K562 (cell line): Measurements from ENCODE around the gene COX6B2. TPM values are rescaled to one million over a fixed set of nuclear protein-coding genes. Genes with fewer than 3 reads are reported as not detected.
A peak's percentile ranks its signal among the peaks of the same experiment; 100 is the strongest.

Experiments
- ESRRB ChIP-seq: fragments of 250-450 bp; sonication (Bioruptor Pico); IDR thresholded peaks from 2 replicates; pipeline ENCODE4 v1.5.0; 2020; ENCODE audit warnings: mild to moderate bottlenecking, moderate library complexity, borderline replicate concordance
- FOXJ3 ChIP-seq: sonication (generic); formaldehyde crosslinking; IDR thresholded peaks from 2 replicates; pipeline ENCODE4 v1.4.0; 2020; ENCODE audit warnings: mild to moderate bottlenecking, missing genetic modification reagents
- FOXK2 ChIP-seq, 2 experiments: fragments of 450-650 bp; IDR thresholded peaks in 1 of 2; conservative IDR thresholded peaks in 1 of 2; 2 replicates each; pipeline ENCODE4 v1.6.1; 2016; ENCODE audit warnings: low read depth in 2 of 2, mild to moderate bottlenecking in 1 of 2
- HDAC1 ChIP-seq, 2 experiments: fragments of 450-650 bp; IDR thresholded peaks; 2 replicates each; pipeline ENCODE4 v1.6.1; 2016 to 2017; ENCODE audit warnings: inconsistent platforms in 1 of 2, mild to moderate bottlenecking in 1 of 2, moderate library complexity in 1 of 2
- HDGF ChIP-seq: fragments of 450-650 bp; IDR thresholded peaks from 2 replicates; pipeline ENCODE4 v1.6.1; 2016
- MCM3 ChIP-seq: fragments of 450-650 bp; IDR thresholded peaks from 2 replicates; pipeline ENCODE4 v1.6.1; 2016
- MTA3 ChIP-seq: fragments of 450-650 bp; formaldehyde crosslinking; IDR thresholded peaks from 2 replicates; pipeline ENCODE4 v1.6.1; 2017; ENCODE audit warnings: mild to moderate bottlenecking, borderline replicate concordance
- NRF1 ChIP-seq, 2 experiments: fragments of 450-650 bp; IDR thresholded peaks in 1 of 2; conservative IDR thresholded peaks in 1 of 2; 2 replicates each; pipeline ENCODE4 v1.6.1; 2014; ENCODE audit warnings: mild to moderate bottlenecking in 2 of 2
- STAG1 ChIP-seq: sonication (generic); formaldehyde crosslinking; IDR thresholded peaks from 2 replicates; pipeline ENCODE4 v1.5.0; 2020; ENCODE audit warnings: missing genetic modification reagents, borderline replicate concordance
- ZNF274 ChIP-seq: IDR thresholded peaks from 2 replicates; pipeline ENCODE4 v1.6.1; 2011; ENCODE audit warnings: low read depth, mild to moderate bottlenecking, low read length, moderate library complexity, borderline replicate concordance
- polyA plus RNA-seq, 8 experiments: library from polyadenylated mRNA; depleted of rRNA in 4 of 8; stranded (reverse) in 5 of 8; unstranded in 3 of 8; fragments of >200 nt; fragmentation: Nextera tagmentation in 2 of 8; fragmentation: Illumina TruSeq in 1 of 8; extraction: Ambion mirVana in 2 of 8; extraction: Trizol in 1 of 8; gene quantifications; 2 replicates each; pipeline versions ENCODE4 v1.2.1 to v1.2.3, GENCODE V29; 2011 to 2014; ENCODE audit warnings: inconsistent platforms in 1 of 8, missing spikeins in 1 of 8
- total RNA-seq, 7 experiments: library from RNA; depleted of rRNA in 6 of 7; stranded (reverse); fragments of >200 nt in 6 of 7; fragmentation: Illumina TruSeq in 2 of 7; extraction: Trizol in 2 of 7; gene quantifications; 2 replicates each; pipeline versions ENCODE4 v1.2.1 to v1.2.3, GENCODE V29; 2011 to 2021; ENCODE audit warnings: low replicate concordance in 1 of 7
- TF ChIP-seq, protein P1 (sequence below): fragments of 150-350 bp; IDR thresholded peaks from 2 replicates; pipeline ENCODE4 v1.6.1; 2014; ENCODE audit warnings: low read depth, mild to moderate bottlenecking, low read length, borderline replicate concordance
- TF ChIP-seq, protein P2 (sequence below): fragments of 250-450 bp; sonication (Bioruptor Pico); IDR thresholded peaks from 2 replicates; pipeline ENCODE4 v1.5.0; 2021
- TF ChIP-seq, protein P3 (sequence below): fragments of 450-650 bp; IDR thresholded peaks from 2 replicates; pipeline ENCODE4 v1.6.1; 2017; ENCODE audit warnings: mild to moderate bottlenecking, moderate library complexity
- TF ChIP-seq, protein P4 (sequence below): fragments of 250-450 bp; sonication (Bioruptor Pico); IDR thresholded peaks from 2 replicates; pipeline ENCODE4 v1.4.0; 2020
- TF ChIP-seq, protein P5 (sequence below): fragments of 450-650 bp; formaldehyde crosslinking; IDR thresholded peaks from 2 replicates; pipeline ENCODE4 v1.4.0; 2022; ENCODE audit warnings: mild to moderate bottlenecking, moderate library complexity

Gene COX6B2
- total and polyA plus RNA-seq, 9 of the 15 experiments (the other 6 are each of a cell fraction or from before 2014, with no cell fraction given), result 0.40 to 2.5 (median 0.83) TPM

DNA sequence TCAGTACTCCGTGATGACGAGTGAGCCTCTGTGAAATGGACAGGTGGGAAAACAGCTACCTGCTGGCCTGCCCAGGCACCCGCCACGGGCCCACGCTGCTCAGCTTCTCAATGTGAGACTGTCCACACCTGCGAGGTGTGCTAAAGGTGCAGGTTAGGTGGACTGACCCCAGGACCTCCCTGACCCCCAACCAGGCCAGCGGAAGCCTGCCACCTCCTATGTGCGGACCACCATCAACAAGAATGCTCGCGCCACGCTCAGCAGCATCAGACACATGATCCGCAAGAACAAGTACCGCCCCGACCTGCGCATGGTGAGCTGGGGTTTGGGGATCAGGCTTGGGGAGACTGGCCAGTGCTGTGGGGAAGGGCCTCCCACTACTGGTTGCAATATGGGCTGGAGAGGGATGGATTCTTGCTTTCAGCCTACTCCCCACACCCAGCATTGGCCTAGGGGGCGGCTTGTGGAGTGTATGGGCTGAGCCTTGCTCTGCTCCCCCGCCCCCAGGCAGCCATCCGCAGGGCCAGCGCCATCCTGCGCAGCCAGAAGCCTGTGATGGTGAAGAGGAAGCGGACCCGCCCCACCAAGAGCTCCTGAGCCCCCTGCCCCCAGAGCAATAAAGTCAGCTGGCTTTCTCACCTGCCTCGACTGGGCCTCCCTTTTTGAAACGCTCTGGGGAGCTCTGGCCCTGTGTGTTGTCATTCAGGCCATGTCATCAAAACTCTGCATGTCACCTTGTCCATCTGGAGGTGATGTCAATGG lies 33.4 kb upstream of the COX6B2 start (continued):
- TF ChIP-seq FOXK2 (conservative IDR thresholded peaks at IDR 0.05 in 1 of 2, IDR thresholded peaks at IDR 0.05 in 1 of 2; ENCODE audit: low read depth in 2 of 2), result no peak
- TF ChIP-seq, protein P1, sequence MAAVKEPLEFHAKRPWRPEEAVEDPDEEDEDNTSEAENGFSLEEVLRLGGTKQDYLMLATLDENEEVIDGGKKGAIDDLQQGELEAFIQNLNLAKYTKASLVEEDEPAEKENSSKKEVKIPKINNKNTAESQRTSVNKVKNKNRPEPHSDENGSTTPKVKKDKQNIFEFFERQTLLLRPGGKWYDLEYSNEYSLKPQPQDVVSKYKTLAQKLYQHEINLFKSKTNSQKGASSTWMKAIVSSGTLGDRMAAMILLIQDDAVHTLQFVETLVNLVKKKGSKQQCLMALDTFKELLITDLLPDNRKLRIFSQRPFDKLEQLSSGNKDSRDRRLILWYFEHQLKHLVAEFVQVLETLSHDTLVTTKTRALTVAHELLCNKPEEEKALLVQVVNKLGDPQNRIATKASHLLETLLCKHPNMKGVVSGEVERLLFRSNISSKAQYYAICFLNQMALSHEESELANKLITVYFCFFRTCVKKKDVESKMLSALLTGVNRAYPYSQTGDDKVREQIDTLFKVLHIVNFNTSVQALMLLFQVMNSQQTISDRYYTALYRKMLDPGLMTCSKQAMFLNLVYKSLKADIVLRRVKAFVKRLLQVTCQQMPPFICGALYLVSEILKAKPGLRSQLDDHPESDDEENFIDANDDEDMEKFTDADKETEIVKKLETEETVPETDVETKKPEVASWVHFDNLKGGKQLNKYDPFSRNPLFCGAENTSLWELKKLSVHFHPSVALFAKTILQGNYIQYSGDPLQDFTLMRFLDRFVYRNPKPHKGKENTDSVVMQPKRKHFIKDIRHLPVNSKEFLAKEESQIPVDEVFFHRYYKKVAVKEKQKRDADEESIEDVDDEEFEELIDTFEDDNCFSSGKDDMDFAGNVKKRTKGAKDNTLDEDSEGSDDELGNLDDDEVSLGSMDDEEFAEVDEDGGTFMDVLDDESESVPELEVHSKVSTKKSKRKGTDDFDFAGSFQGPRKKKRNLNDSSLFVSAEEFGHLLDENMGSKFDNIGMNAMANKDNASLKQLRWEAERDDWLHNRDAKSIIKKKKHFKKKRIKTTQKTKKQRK, result no peak
- peak; percentile 10; the same call in 1 of the 2 replicates for TF ChIP-seq STAG1 (CRISPR knock-in tag)
- TF ChIP-seq, protein P2, sequence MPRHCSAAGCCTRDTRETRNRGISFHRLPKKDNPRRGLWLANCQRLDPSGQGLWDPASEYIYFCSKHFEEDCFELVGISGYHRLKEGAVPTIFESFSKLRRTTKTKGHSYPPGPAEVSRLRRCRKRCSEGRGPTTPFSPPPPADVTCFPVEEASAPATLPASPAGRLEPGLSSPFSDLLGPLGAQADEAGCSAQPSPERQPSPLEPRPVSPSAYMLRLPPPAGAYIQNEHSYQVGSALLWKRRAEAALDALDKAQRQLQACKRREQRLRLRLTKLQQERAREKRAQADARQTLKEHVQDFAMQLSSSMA (CRISPR knock-in tag), result no peak
- TF ChIP-seq, protein P3, sequence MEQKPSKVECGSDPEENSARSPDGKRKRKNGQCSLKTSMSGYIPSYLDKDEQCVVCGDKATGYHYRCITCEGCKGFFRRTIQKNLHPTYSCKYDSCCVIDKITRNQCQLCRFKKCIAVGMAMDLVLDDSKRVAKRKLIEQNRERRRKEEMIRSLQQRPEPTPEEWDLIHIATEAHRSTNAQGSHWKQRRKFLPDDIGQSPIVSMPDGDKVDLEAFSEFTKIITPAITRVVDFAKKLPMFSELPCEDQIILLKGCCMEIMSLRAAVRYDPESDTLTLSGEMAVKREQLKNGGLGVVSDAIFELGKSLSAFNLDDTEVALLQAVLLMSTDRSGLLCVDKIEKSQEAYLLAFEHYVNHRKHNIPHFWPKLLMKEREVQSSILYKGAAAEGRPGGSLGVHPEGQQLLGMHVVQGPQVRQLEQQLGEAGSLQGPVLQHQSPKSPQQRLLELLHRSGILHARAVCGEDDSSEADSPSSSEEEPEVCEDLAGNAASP, result no peak
- no peak for TF ChIP-seq ZNF274
- no peak for TF ChIP-seq ESRRB
- TF ChIP-seq MTA3, result no peak
- TF ChIP-seq, protein P4, sequence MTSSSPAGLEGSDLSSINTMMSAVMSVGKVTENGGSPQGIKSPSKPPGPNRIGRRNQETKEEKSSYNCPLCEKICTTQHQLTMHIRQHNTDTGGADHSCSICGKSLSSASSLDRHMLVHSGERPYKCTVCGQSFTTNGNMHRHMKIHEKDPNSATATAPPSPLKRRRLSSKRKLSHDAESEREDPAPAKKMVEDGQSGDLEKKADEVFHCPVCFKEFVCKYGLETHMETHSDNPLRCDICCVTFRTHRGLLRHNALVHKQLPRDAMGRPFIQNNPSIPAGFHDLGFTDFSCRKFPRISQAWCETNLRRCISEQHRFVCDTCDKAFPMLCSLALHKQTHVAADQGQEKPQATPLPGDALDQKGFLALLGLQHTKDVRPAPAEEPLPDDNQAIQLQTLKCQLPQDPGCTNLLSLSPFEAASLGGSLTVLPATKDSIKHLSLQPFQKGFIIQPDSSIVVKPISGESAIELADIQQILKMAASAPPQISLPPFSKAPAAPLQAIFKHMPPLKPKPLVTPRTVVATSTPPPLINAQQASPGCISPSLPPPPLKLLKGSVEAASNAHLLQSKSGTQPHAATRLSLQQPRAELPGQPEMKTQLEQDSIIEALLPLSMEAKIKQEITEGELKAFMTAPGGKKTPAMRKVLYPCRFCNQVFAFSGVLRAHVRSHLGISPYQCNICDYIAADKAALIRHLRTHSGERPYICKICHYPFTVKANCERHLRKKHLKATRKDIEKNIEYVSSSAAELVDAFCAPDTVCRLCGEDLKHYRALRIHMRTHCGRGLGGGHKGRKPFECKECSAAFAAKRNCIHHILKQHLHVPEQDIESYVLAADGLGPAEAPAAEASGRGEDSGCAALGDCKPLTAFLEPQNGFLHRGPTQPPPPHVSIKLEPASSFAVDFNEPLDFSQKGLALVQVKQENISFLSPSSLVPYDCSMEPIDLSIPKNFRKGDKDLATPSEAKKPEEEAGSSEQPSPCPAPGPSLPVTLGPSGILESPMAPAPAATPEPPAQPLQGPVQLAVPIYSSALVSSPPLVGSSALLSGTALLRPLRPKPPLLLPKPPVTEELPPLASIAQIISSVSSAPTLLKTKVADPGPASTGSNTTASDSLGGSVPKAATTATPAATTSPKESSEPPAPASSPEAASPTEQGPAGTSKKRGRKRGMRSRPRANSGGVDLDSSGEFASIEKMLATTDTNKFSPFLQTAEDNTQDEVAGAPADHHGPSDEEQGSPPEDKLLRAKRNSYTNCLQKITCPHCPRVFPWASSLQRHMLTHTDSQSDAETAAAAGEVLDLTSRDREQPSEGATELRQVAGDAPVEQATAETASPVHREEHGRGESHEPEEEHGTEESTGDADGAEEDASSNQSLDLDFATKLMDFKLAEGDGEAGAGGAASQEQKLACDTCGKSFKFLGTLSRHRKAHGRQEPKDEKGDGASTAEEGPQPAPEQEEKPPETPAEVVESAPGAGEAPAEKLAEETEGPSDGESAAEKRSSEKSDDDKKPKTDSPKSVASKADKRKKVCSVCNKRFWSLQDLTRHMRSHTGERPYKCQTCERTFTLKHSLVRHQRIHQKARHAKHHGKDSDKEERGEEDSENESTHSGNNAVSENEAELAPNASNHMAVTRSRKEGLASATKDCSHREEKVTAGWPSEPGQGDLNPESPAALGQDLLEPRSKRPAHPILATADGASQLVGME (CRISPR knock-in tag), result no peak
- no peak for TF ChIP-seq FOXJ3 (CRISPR knock-in tag)
- TF ChIP-seq HDAC1 (IDR thresholded peaks at IDR 0.05), result no peak
- TF ChIP-seq HDGF, result no peak
- TF ChIP-seq NRF1 (conservative IDR thresholded peaks at IDR 0.05 in 1 of 2, IDR thresholded peaks at IDR 0.05 in 1 of 2), result peak in 1 of 2 experiments; percentile 24; a peak in 1 of 4 replicates
- no peak for TF ChIP-seq MCM3
- TF ChIP-seq, protein P5, sequence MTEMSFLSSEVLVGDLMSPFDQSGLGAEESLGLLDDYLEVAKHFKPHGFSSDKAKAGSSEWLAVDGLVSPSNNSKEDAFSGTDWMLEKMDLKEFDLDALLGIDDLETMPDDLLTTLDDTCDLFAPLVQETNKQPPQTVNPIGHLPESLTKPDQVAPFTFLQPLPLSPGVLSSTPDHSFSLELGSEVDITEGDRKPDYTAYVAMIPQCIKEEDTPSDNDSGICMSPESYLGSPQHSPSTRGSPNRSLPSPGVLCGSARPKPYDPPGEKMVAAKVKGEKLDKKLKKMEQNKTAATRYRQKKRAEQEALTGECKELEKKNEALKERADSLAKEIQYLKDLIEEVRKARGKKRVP, result no peak
